ENCODE measurements around the gene CCBE1. TPM values are rescaled to one million over a fixed set of nuclear protein-coding genes. Genes with fewer than 3 reads are reported as not detected.

The CCBE1 gene
- total RNA-seq, 1 donor from 2014 or later = not detected

DNA sequence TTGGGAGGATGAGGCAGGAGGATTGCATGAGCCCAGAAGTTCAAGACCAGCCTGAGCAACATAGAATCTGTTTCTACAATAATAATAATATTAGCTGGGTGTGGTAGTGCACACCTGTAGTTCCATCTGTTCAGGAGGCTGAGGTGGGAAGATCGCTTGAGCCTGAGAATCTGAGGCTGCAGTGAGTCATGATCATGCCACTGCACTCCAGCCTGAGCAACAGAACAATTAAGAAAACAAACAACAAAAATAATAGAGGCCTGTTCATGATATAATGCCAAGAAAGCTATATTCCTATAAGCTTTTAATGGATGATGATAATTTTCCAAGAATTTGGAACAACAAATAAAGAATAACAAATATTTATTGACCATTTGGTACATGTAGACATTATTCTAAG, 6.9 kb upstream of the CCBE1 start:
- Mint-ChIP-seq H3K27me3 (peaks cover 19% of the 10 kb centered on the region), H3K4me1 (no peaks in the 10 kb centered on the region), H3K4me3 (no peak overlapping the region), H3K27ac (no peak overlapping the region), H3K9me3 (no peaks in the 10 kb centered on the region), H3K36me3 (ENCODE audit: low read depth) (no peaks in the 10 kb centered on the region)
- intact Hi-C loops (cut with micrococcal nuclease) = no loop called here
- DNase-seq = no peak

DNA sequence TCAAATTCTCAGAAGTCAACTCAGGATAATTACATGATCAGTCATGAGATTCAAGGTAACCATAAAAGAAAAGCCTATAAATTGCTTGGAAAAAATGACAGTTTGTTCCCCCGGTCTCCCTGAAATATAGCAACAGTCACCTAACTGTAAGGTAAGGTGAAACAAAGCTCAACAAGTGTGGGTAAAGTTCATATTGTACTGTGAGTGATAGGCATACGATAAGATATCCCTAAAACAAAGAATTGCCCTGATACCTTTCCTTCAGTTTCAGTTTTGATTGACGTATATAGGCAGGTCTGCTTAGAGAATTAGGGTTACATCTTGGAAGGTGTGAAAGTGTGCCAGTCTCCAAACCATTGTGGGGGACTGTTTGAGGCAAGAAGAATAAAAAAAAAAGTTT, 4.0 kb upstream of the CCBE1 start:
- Mint-ChIP-seq H3K4me1 (peaks cover 6% of the 10 kb centered on the region), H3K27me3 (peaks cover 39% of the 10 kb centered on the region), H3K36me3 (ENCODE audit: low read depth) (no peaks in the 10 kb centered on the region), H3K9me3 (no peaks in the 10 kb centered on the region), H3K4me3 (no peak overlapping the region), H3K27ac (no peak overlapping the region)
- intact Hi-C loops (cut with micrococcal nuclease) = no loop called here
- DNase-seq = no peak

DNA sequence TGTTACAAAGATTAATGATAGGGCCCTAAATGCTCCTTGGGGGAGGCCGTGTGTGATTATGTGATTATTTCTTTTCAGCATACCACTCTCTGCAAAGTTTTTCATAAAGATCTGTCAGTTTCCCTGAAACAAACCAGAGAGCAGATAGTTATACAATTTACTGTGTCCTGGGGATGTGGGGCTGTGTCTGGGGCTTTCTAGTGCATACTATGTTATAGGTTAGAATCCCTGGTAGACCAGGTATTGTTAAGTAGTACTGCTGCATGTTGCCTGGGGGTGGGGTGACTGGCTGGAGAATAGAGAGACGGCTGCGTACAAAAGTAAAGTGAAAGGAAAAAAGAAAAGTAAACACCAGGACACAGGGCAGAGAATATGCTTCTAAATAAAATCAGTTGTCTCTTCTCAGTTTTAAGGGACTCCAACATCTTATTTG, 3.3 kb upstream of the CCBE1 start:
- H3K4me1 Mint-ChIP-seq = peaks cover 9% of the 10 kb centered on the region
- H3K4me3 Mint-ChIP-seq = no peak overlapping the region
- DNase-seq = no peak
- H3K36me3 Mint-ChIP-seq (ENCODE audit: low read depth) = no peaks in the 10 kb centered on the region
- H3K27me3 Mint-ChIP-seq = peaks cover 46% of the 10 kb centered on the region
- intact Hi-C loops (cut with micrococcal nuclease) = no loop called here
- H3K9me3 Mint-ChIP-seq = no peaks in the 10 kb centered on the region
- no peak overlapping the region for H3K27ac Mint-ChIP-seq

DNA sequence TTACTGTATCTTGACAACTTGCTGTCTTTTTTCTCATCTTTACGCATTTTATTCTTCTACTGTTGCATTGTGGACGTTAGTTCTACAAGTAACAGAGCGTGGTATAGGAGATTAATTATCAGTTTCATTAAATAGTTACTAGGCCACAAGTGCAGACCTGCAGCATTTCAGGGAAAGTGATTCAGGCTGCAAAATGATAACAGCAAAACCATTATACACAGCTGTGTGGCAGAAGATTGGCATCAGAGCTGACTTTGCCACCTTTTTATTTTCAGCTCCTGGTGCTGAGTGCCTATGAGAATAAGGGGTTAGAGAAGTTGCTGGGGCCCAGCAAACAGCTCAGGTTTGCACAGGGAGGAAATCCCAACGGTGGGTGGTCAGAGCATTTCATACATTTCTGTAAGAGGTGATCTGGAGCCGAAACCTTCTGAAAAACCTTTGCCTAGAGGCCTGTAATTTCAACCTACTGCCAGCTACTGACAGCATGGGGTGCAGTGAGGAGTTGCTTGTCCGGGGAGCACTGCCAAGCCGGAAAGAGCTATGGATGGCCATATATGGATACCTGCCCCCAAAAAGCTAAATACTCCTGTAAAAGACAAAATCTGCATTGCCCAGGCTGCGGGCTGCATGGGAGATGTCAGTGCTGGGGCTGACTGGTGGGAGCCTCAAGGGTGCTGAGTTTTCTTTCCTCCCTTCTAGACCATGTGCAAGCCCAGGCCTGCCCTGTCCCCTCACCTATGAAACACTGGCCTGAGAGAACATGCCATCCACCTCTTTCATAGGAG, 2.7 kb upstream of the CCBE1 start:
- Mint-ChIP-seq H3K9me3 (no peaks in the 10 kb centered on the region), H3K27me3 (peaks cover 52% of the 10 kb centered on the region), H3K27ac (no peak overlapping the region), H3K4me1 (peaks cover 9% of the 10 kb centered on the region), H3K36me3 (ENCODE audit: low read depth) (no peaks in the 10 kb centered on the region), H3K4me3 (no peak overlapping the region)
- DNase-seq = no peak
- intact Hi-C loops (cut with micrococcal nuclease) = loop anchor here (5.0 to 10.0 kb wide), 2 partner anchors 122 to 435 kb away; no protein-coding TSS in a partner anchor

DNA sequence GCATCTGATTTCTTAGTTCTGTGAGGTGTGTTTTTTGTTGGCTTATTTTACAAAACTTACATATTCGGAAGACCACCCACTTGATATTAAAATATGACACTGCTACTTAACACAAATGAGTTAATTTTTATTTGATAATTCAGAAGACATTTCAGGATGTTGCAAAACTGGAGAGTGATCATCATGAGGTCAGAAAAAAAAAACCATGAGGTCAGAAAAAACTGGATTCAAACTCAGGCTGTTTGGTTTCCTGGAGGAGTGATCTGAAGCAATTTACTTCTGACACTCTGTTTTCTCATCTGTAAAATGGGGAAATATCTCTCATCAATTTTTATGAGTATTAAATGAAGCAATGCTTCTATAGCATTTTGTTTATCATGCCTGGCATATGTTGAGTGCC, 1.8 kb upstream of the CCBE1 start:
- Mint-ChIP-seq H3K27me3 (peaks cover 60% of the 10 kb centered on the region), H3K4me1 (peaks cover 9% of the 10 kb centered on the region), H3K27ac (no peak overlapping the region), H3K36me3 (ENCODE audit: low read depth) (no peaks in the 10 kb centered on the region), H3K4me3 (no peak overlapping the region), H3K9me3 (no peaks in the 10 kb centered on the region)
- no peak for DNase-seq
- intact Hi-C loops (cut with micrococcal nuclease) = loop anchor here (5.0 to 10.0 kb wide), 2 partner anchors 123 to 434 kb away; no protein-coding TSS in a partner anchor

DNA sequence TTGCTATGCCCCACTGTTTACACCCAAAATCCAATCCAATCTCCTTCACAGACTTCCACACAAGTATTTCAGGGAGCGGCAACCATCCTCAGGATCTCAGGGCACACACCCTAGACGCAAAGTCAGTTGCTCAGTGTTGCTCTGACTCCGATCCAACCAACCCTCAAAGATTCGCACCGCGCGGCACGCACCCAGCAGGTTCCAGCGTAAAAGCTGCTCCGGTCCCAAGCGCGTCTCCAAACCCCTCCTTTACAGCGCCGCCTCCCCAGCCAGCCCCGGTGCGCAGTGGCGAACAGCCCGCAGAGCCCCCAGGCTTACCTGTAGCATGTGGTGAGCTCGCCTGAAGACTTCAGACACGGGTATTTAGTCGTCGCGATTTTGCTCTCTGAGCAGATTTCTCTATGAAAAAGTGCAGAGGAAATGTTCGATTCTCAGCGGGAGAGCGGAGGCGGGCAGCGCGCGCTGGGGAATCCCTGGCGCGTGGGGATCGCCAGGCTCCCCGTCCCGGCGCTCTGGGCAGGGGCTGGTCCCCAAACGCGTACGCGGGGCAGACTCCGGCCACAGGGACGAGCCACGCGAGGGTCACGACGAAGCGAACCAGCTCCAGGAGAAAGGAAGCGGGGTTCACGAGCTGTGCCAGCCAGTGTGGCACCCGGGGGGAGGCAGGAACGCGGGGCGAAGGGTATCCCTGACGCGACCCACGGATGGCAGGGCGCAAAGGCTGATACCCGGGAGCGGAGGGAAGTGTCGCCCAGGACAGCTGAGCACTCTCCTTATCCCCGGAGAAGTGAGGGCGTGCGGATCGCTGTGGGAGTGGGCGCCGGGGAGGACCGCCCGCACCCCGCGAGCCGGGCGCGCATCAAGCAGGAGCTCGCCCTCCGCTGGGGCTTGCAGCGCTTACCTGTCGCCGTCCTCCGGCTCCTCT, 650 bp downstream of the CCBE1 start:
- Mint-ChIP-seq H3K4me1 (peaks cover 9% of the 10 kb centered on the region), H3K9me3 (no peaks in the 10 kb centered on the region), H3K27me3 (peaks cover 68% of the 10 kb centered on the region), H3K36me3 (ENCODE audit: low read depth) (no peaks in the 10 kb centered on the region), H3K4me3 (peak overlapping the region; percentile 69), H3K27ac (peak overlapping the region; percentile 54)
- DNase-seq = peak; percentile 55
- intact Hi-C loops (cut with micrococcal nuclease) = loop anchor here (5.0 to 10.0 kb wide), 2 partner anchors 126 to 432 kb away; no protein-coding TSS in a partner anchor

DNA sequence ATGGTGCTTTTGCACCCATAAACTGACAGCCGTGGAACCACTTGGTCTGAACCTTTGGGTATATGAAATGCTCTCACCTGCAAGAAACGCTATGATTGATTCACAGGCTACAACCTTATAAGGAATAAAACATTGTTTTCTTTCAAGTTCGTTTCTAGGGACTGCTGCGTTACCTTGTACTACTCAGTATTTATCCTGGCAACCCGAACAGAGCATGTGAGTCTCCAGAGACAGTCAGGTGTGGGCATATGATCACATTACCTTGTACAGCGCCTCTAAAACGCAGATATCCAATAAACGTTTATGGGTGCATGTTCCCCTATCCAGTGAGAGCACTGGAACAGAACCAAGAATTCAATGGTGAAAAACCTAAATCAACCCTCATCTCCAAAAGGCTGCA, 1.7 kb downstream of the CCBE1 start:
- DNase-seq = no peak
- no peak overlapping the region for H3K4me3 Mint-ChIP-seq
- no peaks in the 10 kb centered on the region for H3K9me3 Mint-ChIP-seq
- intact Hi-C loops (cut with micrococcal nuclease) = loop anchor here (5.0 to 10.0 kb wide), 2 partner anchors 127 to 431 kb away; no protein-coding TSS in a partner anchor
- H3K27ac Mint-ChIP-seq = no peak overlapping the region
- peaks cover 68% of the 10 kb centered on the region for H3K27me3 Mint-ChIP-seq
- H3K4me1 Mint-ChIP-seq = peaks cover 9% of the 10 kb centered on the region
- no peaks in the 10 kb centered on the region for H3K36me3 Mint-ChIP-seq (ENCODE audit: low read depth)

DNA sequence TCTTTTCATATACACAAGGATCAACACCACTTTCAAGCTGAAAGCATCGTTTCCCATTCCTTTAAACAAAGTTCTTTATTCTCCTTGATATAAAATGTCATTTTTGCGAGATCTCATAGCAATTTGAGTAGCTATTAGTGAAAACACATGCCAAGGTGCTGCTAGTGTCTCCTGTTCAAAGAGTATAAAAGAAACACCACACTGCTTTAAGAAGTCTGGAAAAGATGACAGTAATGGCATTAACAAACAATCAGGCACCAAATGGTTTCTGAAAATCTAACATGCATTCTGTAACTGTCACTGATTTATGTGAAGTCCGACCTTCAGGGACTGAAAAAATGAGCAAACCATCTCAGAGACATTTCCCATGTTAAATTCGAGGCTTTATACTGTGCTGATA, 2.4 kb downstream of the CCBE1 start:
- no peaks in the 10 kb centered on the region for H3K36me3 Mint-ChIP-seq (ENCODE audit: low read depth)
- no peaks in the 10 kb centered on the region for H3K9me3 Mint-ChIP-seq
- H3K27ac Mint-ChIP-seq = no peak overlapping the region
- peaks cover 70% of the 10 kb centered on the region for H3K27me3 Mint-ChIP-seq
- no peak for DNase-seq
- intact Hi-C loops (cut with micrococcal nuclease) = loop anchor here (5.0 to 10.0 kb wide), 2 partner anchors 127 to 430 kb away; no protein-coding TSS in a partner anchor
- no peak overlapping the region for H3K4me3 Mint-ChIP-seq
- H3K4me1 Mint-ChIP-seq = peaks cover 9% of the 10 kb centered on the region

DNA sequence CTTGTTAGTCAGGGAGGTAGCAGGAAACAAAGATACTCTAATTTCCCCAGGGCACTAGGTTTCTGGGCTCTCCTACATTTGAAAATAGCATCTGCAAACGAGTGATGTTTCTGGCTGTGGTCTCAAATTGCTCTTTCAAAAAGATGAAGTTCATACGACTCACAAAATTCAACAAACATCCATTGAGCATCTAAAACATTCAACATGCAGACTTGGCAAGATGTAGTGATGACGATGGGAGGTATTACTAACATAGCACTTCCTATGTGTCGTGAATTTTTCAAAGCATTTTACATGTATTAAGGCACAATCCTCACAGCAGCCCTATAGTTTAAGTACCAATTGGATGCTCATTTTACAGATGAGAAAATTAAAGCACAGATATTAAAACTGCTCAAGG, 5.2 kb downstream of the CCBE1 start:
- intact Hi-C loops (cut with micrococcal nuclease) = loop anchor here (10.0 kb wide), 1 partner anchor 427 kb away; no protein-coding TSS in a partner anchor
- Mint-ChIP-seq H3K27me3 (peaks cover 57% of the 10 kb centered on the region), H3K4me1 (peaks cover 6% of the 10 kb centered on the region), H3K27ac (no peak overlapping the region), H3K36me3 (ENCODE audit: low read depth) (no peaks in the 10 kb centered on the region), H3K4me3 (no peak overlapping the region), H3K9me3 (no peaks in the 10 kb centered on the region)
- no peak for DNase-seq

DNA sequence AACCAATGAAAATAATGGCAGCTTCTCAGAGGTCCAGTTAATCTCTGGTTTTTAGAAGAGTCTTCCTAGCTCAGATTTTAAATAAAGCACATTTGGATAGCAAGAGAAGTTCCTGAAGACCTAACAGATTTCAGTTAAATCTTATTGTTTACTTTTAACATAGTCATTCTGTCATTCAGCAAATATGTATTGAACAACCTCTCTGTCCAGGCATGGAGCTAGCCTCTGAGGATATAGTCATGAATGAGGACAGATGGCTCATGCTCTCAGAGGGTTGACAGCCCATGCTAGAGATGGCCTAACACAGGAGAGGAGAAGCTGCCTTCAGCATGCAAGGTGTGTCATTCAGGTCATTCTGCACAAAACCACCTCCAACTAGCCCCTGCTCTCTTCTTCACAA, 6.2 kb downstream of the CCBE1 start:
- H3K4me1 Mint-ChIP-seq = peaks cover under 1% of the 10 kb centered on the region
- intact Hi-C loops (cut with micrococcal nuclease) = loop anchor here (10.0 kb wide), 1 partner anchor 426 kb away; no protein-coding TSS in a partner anchor

DNA sequence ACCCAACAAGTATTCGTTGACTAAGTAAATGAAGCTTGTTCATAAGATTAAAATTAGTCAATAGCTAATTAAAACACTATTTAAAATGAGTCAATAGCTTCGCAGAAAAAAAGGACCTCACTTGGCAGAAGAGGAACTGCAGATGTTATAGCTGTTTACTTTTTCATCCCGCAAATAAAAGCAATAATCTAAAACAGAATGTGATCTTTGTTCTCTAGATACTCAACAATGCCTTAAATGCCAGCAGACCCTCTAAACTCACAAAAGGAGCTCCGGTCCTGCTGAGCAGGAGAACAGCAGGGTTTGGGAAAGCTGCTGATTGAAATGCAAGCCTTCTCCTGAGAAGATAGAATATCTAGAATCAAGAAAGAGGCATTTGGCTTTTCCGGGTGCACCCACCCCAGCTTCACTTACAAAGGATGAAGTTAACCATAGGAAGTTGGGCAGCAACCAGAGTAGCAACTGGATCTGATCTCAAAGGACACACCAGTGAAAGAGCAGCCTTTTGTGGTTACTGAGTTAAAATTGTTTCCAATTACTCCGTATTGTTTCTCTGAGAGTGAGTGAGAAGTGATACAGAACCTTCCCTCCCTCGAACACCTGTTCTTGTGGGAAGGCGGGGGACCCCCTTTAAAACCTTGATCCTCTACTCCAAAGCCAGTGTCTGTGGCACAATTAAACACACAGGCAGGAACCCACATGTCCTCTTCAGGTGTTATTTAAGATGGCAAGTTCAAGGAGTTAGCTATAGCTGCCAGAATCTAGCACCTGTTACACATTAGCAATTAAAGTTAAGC, 6.8 kb downstream of the CCBE1 start:
- Mint-ChIP-seq H3K36me3 (ENCODE audit: low read depth) (no peaks in the 10 kb centered on the region), H3K4me1 (no peaks in the 10 kb centered on the region), H3K27me3 (peaks cover 47% of the 10 kb centered on the region), H3K4me3 (no peak overlapping the region), H3K9me3 (no peaks in the 10 kb centered on the region), H3K27ac (no peak overlapping the region)
- DNase-seq = no peak
- intact Hi-C loops (cut with micrococcal nuclease) = loop anchor here (10.0 kb wide), 1 partner anchor 426 kb away; no protein-coding TSS in a partner anchor

More for the DNA sequence above, 6.2 kb downstream of the CCBE1 start:
- no peaks in the 10 kb centered on the region for H3K36me3 Mint-ChIP-seq (ENCODE audit: low read depth)
- no peak overlapping the region for H3K4me3 Mint-ChIP-seq
- peaks cover 50% of the 10 kb centered on the region for H3K27me3 Mint-ChIP-seq
- H3K9me3 Mint-ChIP-seq = no peaks in the 10 kb centered on the region
- no peak for DNase-seq
- no peak overlapping the region for H3K27ac Mint-ChIP-seq

DNA sequence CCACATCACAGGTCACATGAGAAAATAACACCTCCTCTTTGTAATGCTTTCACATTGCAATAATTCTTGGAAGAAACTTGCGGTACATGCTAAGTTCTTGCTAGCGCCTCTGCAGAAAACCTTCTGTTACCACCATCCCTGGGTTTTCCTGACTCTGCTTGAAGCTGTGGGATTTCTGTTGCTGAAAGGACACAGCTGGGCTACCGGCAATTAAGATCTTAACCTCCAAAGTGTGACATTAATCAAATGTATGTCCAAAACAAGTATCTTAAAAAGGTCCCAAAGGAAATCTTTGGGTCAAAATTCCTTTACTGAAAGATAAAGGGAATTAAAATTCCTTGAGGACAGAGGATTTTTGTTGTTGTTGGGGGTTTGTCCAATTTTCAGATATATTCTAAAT, 7.5 kb downstream of the CCBE1 start:
- Mint-ChIP-seq H3K4me1 (no peaks in the 10 kb centered on the region), H3K27ac (no peak overlapping the region), H3K4me3 (no peak overlapping the region), H3K36me3 (ENCODE audit: low read depth) (no peaks in the 10 kb centered on the region), H3K9me3 (no peaks in the 10 kb centered on the region), H3K27me3 (peaks cover 41% of the 10 kb centered on the region)
- DNase-seq = no peak
- intact Hi-C loops (cut with micrococcal nuclease) = loop anchor here (10.0 kb wide), 1 partner anchor 425 kb away; no protein-coding TSS in a partner anchor

DNA sequence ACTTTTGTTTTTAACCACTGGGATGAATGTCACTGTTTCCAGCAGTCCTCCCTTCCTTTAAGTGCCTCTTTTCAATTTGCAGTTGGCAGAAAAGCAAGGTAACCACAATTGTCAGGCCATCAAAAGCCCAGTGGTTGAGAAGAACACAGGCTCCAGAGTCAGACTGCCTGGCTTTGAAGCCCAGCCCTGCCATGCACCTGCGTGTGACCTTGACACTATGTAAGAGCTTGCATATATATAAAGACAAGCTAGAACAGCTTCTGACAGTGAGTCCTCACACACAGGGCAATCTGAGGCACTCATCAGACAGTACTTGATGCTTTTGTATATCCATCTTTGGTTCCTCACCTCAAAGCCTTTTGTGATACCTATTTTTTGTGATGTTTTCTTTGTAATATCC, 11.0 kb downstream of the CCBE1 start:
- Mint-ChIP-seq H3K36me3 (ENCODE audit: low read depth) (no peaks in the 10 kb centered on the region), H3K27ac (no peak overlapping the region), H3K27me3 (peaks cover 25% of the 10 kb centered on the region), H3K4me3 (no peak overlapping the region), H3K4me1 (no peaks in the 10 kb centered on the region), H3K9me3 (no peaks in the 10 kb centered on the region)
- no peak for DNase-seq
- intact Hi-C loops (cut with micrococcal nuclease) = no loop called here

Measured in activated CD4-positive, alpha-beta T cell treated with anti-CD3 and anti-CD28 coated beads, Interleukin-2, amount 10 ng/mL, durations not matched to agents 24 days and 14 days (primary cell).